HG03442 (cell line): ENCODE data around the gene NFYC.

Experiments used
- ATAC-seq: cut with Tn5 transposase; IDR thresholded peaks from one replicate; pipeline ENCODE4 v1.9.1; 2021; ENCODE audit warnings: mild to moderate bottlenecking, moderate library complexity; ENCODE audit not compliant: unreplicated experiment

The NFYC gene

GRCh38 chr1:40691538-40692428 is at the start of gene NFYC:
TSS of gene NFYC (plus strand) at chr1:40691704. CDS start at chr1:40738844, 47,140 bp downstream.
- peak; percentile 68 for ATAC-seq

GRCh38 chr1:40645118-40645680 is 46.3 kb upstream of the NFYC start:
- ATAC-seq, result no peak

GRCh38 chr1:40646315-40646714 is 45.2 kb upstream of the NFYC start:
- no peak for ATAC-seq

GRCh38 chr1:40648200-40648599 is 43.3 kb upstream of the NFYC start:
- ATAC-seq, result no peak

- ATAC-seq, result no peak
Observed at GRCh38 chr1:40648928-40649591, 42.4 kb upstream of the NFYC start.

GRCh38 chr1:40649592-40649930 is 41.9 kb upstream of the NFYC start:
- no peak for ATAC-seq

GRCh38 chr1:40650075-40650474 is 41.4 kb upstream of the NFYC start:
- no peak for ATAC-seq

GRCh38 chr1:40651138-40651857 is 40.2 kb upstream of the NFYC start:
- no peak for ATAC-seq

GRCh38 chr1:40652468-40652867 is 39.0 kb upstream of the NFYC start:
- ATAC-seq, result no peak

GRCh38 chr1:40652979-40653378 is 38.5 kb upstream of the NFYC start:
- no peak for ATAC-seq

GRCh38 chr1:40653851-40654537 is 37.5 kb upstream of the NFYC start:
- no peak for ATAC-seq

GRCh38 chr1:40657046-40657445 is 34.5 kb upstream of the NFYC start:
- no peak for ATAC-seq

GRCh38 chr1:40658751-40659648 is 32.5 kb upstream of the NFYC start:
- no peak for ATAC-seq

- ATAC-seq, result no peak
Observed at GRCh38 chr1:40659649-40659947, 31.9 kb upstream of the NFYC start.

- no peak for ATAC-seq
Observed at GRCh38 chr1:40661678-40662077, 29.8 kb upstream of the NFYC start.

- ATAC-seq, result no peak
Observed at GRCh38 chr1:40662151-40662550, 29.4 kb upstream of the NFYC start.

- ATAC-seq, result no peak
Observed at GRCh38 chr1:40662864-40663263, 28.6 kb upstream of the NFYC start.

- no peak for ATAC-seq
Observed at GRCh38 chr1:40663324-40664166, 28.0 kb upstream of the NFYC start.

GRCh38 chr1:40664167-40664537 is 27.4 kb upstream of the NFYC start:
- ATAC-seq, result no peak
